Lower lobe of right lung (tissue), 2 donors: Measurements from ENCODE around the gene RNF7. TPM values are rescaled to one million over a fixed set of nuclear protein-coding genes. Genes with fewer than 3 reads are reported as not detected.
"Not testable (repeated sequence)": the region's sequence is repeated elsewhere in the genome, so short reads cannot be mapped to it uniquely, and the experiment has no call there.

Experiments used
- ATAC-seq, 2 donors: fragments of 200-7000 bp; cut with Tn5 transposase; one replicate each; pipeline ENCODE4 v1.9.1; 2020 to 2022; ENCODE audit warnings: mild to moderate bottlenecking in 2 of 2, moderate library complexity in 2 of 2
- DNase-seq: peaks from one replicate; pipeline ENCODE4 v3.0.0-alpha.2; 2020
- H3K27ac ChIP-seq: fragments of 200-600 bp; one replicate; pipeline ENCODE4 v1.8.0; 2022
- H3K27me3 ChIP-seq: fragments of 200-600 bp; one replicate; pipeline ENCODE4 v1.8.0; 2022; ENCODE audit warnings: low read depth
- H3K36me3 ChIP-seq: fragments of 200-600 bp; one replicate; pipeline ENCODE4 v1.8.0; 2022; ENCODE audit warnings: mild to moderate bottlenecking
- H3K4me1 ChIP-seq: fragments of 200-600 bp; one replicate; pipeline ENCODE4 v1.8.0; 2022
- H3K4me3 ChIP-seq: fragments of 200-600 bp; one replicate; pipeline ENCODE4 v1.8.0; 2022; ENCODE audit warnings: mild to moderate bottlenecking
- H3K9me3 ChIP-seq: fragments of 200-600 bp; one replicate; pipeline ENCODE4 v1.8.0; 2022
- CTCF ChIP-seq: fragments of 200-600 bp; IDR thresholded peaks from one replicate; pipeline ENCODE4 v1.8.0; 2022; ENCODE audit warnings: antibody characterized with exemption, mild to moderate bottlenecking
- intact Hi-C: fragments of 100-400 bp; cut with DNase I; formaldehyde crosslinking; loops from one replicate; pipeline ENCODE4 v1.11.0; 2022
- total RNA-seq: library from RNA; stranded (reverse); fragmentation: NEBNext Ultra II Directional; extraction: Animal tissue kit (Norgen Biotek cat#: 25700); gene quantifications from one replicate; pipeline ENCODE4 v1.2.1, GENCODE V29; 2021
- donor health status: DM: no; HTN: yes; CAD: no; lungs with severe emphysema.

The RNF7 gene
- total RNA-seq, 1 donor from 2014 or later, result 69.3 TPM

GRCh38 chr3:141783632-141784031 is 45.5 kb downstream of the RNF7 start:
- DNase-seq (no peak), ATAC-seq (no peak)
- Histone ChIP-seq H3K27ac (no peak overlapping the region), H3K27me3 (no peaks in the 10 kb centered on the region), H3K36me3 (no peaks in the 10 kb centered on the region), H3K4me1 (no peaks in the 10 kb centered on the region), H3K9me3 (no peaks in the 10 kb centered on the region), H3K4me3 (no peak overlapping the region)
- intact Hi-C loops, result no loop called here
- no peak for TF ChIP-seq CTCF

GRCh38 chr3:141784096-141784495 is 46.0 kb downstream of the RNF7 start:
- no peak overlapping the region for H3K27ac ChIP-seq
- no peak overlapping the region for H3K4me3 ChIP-seq
- H3K36me3 ChIP-seq, result no peaks in the 10 kb centered on the region
- intact Hi-C loops, result no loop called here
- H3K9me3 ChIP-seq, result no peaks in the 10 kb centered on the region
- H3K4me1 ChIP-seq, result no peaks in the 10 kb centered on the region
- TF ChIP-seq CTCF, result no peak
- ATAC-seq (no peak), DNase-seq (no peak)
- no peaks in the 10 kb centered on the region for H3K27me3 ChIP-seq

GRCh38 chr3:141784531-141784930 is 46.4 kb downstream of the RNF7 start:
- DNase-seq (no peak), ATAC-seq (no peak)
- H3K4me1 ChIP-seq, result no peaks in the 10 kb centered on the region
- H3K4me3 ChIP-seq, result no peak overlapping the region
- H3K27me3 ChIP-seq, result no peaks in the 10 kb centered on the region
- H3K27ac ChIP-seq, result no peak overlapping the region
- intact Hi-C loops, result no loop called here
- no peaks in the 10 kb centered on the region for H3K36me3 ChIP-seq
- H3K9me3 ChIP-seq, result no peaks in the 10 kb centered on the region
- no peak for TF ChIP-seq CTCF

GRCh38 chr3:141788149-141788548 is 50.1 kb downstream of the RNF7 start:
- ATAC-seq (peak; percentile 31), DNase-seq (no peak)
- no peaks in the 10 kb centered on the region for H3K4me1 ChIP-seq
- H3K36me3 ChIP-seq, result no peaks in the 10 kb centered on the region
- H3K4me3 ChIP-seq, result no peak overlapping the region
- no peaks in the 10 kb centered on the region for H3K27me3 ChIP-seq
- intact Hi-C loops, result no loop called here
- no peaks in the 10 kb centered on the region for H3K9me3 ChIP-seq
- TF ChIP-seq CTCF, result no peak
- no peak overlapping the region for H3K27ac ChIP-seq

GRCh38 chr3:141788750-141789149 is 50.7 kb downstream of the RNF7 start:
- intact Hi-C loops, H3K27ac ChIP-seq, H3K4me1 ChIP-seq, H3K4me3 ChIP-seq, H3K27me3 ChIP-seq, DNase-seq, H3K9me3 ChIP-seq, ATAC-seq, H3K36me3 ChIP-seq: not testable (repeated sequence)

- no peak for DNase-seq
- H3K27ac ChIP-seq, result no peak overlapping the region
Observed at GRCh38 chr3:141789281-141789680, 51.2 kb downstream of the RNF7 start.

More at GRCh38 chr3:141789281-141789680, 51.2 kb downstream of the RNF7 start:
- no peaks in the 10 kb centered on the region for H3K9me3 ChIP-seq
- no peak for ATAC-seq
- no peak overlapping the region for H3K4me3 ChIP-seq
- no peaks in the 10 kb centered on the region for H3K27me3 ChIP-seq
- TF ChIP-seq CTCF, result no peak
- intact Hi-C loops, result no loop called here
- H3K4me1 ChIP-seq, result no peaks in the 10 kb centered on the region
- H3K36me3 ChIP-seq, result no peaks in the 10 kb centered on the region
